ENCODE measurements around the gene DDR2.
"Not testable (repeated sequence)": the region's sequence is repeated elsewhere in the genome, so short reads cannot be mapped to it uniquely, and the experiment has no call there.

DDR2 gene

DNA sequence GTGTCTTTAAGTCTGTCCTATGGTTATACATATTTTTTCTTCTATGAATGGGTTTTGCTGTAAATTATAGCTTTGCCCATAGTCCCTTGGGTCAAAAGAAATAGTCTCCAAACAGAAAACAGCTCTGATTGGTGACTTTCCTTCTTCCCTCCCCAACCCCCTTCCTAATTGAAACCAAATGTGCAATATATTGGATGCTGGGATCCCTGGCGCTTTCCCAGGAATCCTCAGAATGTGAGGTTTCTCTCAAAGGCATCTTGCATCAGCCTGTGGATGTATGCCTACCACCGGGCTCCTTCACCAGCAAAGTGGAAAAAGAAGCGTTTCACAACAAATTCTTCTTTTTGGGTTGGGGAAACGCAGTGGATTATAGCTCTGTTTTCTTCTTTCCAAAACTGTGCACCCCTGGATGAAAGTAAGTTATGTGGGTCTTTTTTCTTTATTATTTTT is at the start of gene DDR2:
Gene DDR2 (plus strand): TSS at position 248 of the 450 bp plus-strand sequence. CDS start 86,600 bp downstream, outside the sequence.
- DNase-seq (ENCODE audit: low spot score) = no peak

DNA sequence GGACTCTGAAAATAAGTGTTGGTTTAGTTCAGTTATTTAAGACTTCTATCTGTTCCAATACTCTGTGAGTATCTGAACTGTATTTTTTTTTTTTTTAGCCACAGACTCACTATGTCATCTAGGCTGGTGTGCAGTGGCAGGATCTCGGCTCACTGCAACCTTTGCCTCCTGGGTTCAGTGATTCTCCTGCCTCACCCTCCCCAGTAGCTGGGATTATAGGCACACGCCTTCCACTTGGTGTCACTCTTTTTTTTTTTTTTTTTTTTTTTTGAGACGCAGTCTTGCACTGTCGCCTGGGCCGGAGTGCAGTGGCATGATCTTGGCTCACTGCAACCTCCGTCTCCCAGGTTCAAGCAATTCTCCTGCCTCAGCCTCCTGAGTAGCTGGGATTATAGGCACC is 49.4 kb upstream of the DDR2 start:
- DNase-seq (ENCODE audit: low spot score) = not testable (repeated sequence)

DNA sequence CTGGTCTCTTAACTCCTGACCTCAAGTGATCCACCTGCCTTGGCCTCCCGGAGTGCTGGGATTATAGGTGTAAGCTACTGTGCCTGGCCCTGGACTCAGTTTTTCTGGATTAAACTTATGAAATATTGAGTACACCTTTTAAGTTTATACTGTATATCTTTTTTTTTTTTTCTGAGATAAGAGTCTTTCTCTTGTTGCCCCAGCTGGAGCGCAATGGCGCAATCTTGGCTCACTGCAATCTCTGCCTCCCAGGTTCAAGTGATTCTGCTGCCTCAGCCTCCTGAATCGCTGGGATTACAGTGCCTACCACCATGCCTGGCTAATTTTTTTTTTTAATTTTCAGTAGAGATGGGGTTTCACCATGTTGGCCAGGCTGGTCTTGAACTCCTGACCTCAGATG is 47.2 kb upstream of the DDR2 start:
- not testable (repeated sequence) for DNase-seq (ENCODE audit: low spot score)

GRCh38 chr1:162587347-162587746 is 44.9 kb upstream of the DDR2 start:
- DNase-seq (ENCODE audit: low spot score) = no peak

- DNase-seq (ENCODE audit: low spot score) = no peak
These were observed 44.5 kb upstream of the DDR2 start for GRCh38 chr1:162587761-162588260.

- DNase-seq (ENCODE audit: low spot score) = no peak
These were observed 42.2 kb upstream of the DDR2 start for GRCh38 chr1:162590101-162590500.

GRCh38 chr1:162590686-162591085 is 41.6 kb upstream of the DDR2 start:
- no peak for DNase-seq (ENCODE audit: low spot score)

DNA sequence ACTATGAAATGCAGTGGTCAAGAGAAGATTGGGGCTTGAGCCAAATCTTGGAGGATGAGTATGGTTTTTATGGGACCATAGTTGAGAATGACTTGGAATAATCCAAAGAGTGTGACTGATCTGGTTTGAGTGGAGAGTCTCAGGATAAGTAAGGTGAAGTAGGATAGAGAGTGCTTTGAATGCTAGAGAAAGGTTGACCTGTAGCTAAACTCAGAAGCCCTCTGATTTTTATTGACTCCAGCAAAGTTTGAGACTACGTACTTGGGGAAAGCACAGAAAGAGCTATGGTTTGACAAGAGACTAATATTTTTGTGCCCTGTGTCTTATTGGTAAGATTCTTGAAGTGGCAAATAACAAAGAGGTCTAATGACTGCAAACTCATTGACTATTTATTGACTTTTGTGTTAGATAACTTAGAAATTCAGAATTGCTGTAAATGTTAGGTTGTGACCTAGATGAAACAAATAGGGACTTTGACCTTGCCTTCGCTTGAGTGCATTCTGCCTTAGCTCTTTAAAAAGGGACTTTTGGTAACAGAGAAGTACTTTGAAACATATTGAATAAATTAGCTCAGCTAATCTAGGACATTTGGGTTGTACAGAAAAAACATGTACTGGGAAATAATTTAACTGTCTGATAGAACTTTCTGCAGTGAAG is 35.6 kb upstream of the DDR2 start:
- DNase-seq (ENCODE audit: low spot score) = no peak

DNA sequence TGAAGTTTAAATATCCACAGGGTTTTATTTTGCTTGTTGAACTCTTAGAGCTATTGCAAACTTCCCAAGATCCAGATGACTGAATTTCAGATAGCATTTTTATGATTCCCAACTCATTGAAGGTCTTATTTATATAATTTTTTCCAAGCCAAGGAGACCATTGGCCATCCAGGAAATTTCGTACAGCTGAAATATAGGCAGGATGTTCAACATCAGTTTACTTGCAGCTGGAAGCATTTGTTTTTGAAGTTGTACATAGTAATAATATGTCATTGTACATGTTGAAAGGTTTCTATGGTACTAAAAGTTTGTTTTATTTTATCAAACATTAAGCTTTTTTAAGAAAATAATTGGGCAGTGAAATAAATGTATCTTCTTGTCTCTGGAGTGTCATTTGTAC is 32.8 kb upstream of the DDR2 start:
- DNase-seq (ENCODE audit: low spot score) = no peak

GRCh38 chr1:162603117-162603516 is 29.1 kb upstream of the DDR2 start:
- DNase-seq (ENCODE audit: low spot score) = not testable (repeated sequence)

- peak; percentile 90 for DNase-seq (ENCODE audit: low spot score)
These were observed 26.9 kb upstream of the DDR2 start for GRCh38 chr1:162605225-162605927.

DNA sequence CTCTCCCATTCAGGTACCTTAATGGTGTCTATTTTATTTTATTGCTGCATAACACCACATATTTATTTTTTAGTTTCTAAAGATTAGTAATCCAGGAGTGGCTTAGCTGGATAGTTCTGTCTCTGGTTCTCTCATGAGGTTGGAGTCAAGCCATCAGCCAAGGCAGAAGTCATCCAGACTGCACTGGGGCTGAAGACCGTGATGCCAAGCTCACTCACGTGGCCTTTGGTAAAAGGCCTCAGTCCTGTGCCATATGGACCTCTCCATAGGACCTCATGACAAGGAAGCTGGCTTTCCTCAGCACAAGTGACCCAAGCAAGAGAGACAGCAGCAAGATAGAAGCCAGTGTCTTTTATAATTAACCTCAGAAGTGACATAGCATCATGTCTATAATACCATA is 23.0 kb upstream of the DDR2 start:
- no peak for DNase-seq (ENCODE audit: low spot score)

- DNase-seq (ENCODE audit: low spot score) = no peak
These were observed 19.5 kb upstream of the DDR2 start for GRCh38 chr1:162612606-162613400.

GRCh38 chr1:162616848-162617247 is 15.4 kb upstream of the DDR2 start:
- no peak for DNase-seq (ENCODE audit: low spot score)

DNA sequence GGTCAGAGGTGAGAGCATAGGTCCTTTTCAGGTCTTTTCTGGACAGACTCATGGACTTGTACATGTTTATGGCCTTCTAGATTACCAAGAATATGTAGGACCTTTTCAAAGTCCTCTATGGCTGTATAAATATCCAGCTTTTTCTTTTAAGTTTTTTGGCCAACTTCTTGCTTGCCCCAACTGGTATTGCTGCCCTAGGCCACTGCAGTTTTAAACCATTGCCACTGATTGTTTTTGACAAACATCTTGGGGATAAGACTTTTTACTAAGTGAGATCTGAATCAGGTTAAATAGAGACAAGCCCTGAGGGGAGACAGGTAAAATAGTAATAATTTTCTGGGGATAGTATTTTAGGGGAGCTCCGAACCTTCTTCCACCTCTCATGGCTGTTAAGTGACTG is 14.8 kb upstream of the DDR2 start:
- no peak for DNase-seq (ENCODE audit: low spot score)

DNA sequence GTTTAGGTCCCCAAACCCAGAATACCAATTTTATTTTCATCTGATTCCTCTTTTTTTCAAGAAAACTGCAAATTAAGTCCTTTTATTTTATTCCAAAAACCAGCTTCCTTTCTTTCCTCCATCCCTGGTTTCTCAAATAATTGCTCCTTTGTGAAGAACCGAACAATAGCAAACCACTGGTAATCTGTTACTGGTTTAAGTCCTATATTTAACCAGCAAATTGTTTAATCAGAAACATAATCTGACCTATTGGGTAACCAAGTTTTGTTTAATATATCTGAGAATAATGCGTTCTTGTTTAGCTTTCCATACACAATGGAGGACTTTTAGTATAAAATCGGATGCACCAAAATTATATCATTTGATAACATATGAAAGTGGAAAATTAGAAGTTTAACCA is 13.2 kb upstream of the DDR2 start:
- no peak for DNase-seq (ENCODE audit: low spot score)

DNA sequence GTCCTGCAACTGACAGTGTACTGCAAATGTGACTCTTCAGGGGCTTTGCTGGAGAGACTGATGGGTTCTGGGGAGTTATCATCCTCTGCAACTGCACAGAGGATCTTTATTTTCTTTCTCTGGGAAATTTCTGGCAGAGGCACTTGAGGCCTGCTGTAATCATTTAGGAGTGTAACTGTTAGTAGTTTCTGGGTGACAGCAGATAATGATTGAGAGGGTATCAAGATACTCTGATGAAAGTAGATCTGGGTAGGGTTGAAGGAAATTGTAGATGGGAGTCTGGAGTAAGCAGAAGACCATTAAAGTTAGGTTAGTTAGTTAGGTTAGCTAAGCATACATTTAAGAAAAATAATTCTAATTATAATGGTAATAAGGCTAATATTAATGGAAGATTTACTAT is 11.0 kb upstream of the DDR2 start:
- DNase-seq (ENCODE audit: low spot score) = no peak

DNA sequence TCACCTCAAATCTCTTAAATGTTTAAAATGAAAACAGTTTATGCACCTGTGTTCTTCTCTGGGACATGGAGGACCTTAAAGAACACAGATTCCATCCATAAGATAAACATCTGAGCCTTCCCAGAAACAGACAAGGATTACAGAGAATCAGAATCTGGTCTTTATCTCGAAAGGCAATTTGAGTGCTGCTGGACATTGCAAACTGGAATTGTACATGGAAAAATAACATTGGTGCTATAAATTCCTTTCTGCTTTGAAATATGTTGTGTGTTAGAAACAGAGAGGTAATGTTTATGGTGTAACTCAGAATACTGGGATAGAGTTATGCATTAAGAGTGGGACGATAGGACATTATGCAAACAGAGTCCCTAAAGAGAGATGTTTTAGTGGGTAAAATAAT is 6.6 kb upstream of the DDR2 start:
- no peak for DNase-seq (ENCODE audit: low spot score)

DNA sequence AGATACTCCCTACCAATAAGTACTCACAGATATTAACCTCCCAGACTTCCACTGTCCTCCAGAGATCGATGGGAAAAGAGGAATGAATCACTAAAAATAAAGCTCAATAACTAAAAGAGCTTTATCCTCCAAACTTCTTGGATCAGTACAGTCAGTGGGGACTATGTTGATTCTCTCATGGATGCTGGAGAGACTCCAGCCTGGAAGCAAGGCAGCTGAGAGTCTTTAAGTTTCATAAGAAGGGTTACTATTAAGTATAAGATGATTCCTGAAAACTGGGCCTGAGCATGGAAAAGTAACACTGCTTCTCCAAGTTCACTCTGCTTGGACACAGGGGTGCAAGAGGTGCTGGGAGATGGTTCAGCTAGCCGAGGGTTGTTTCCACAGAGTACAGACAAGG is 6.2 kb upstream of the DDR2 start:
- no peak for DNase-seq (ENCODE audit: low spot score)

- no peak for DNase-seq (ENCODE audit: low spot score)
These were observed 5.5 kb upstream of the DDR2 start for GRCh38 chr1:162626761-162627160.

GRCh38 chr1:162627662-162628296 is 4.5 kb upstream of the DDR2 start:
- peak; percentile 62 for DNase-seq (ENCODE audit: low spot score)

- no peak for DNase-seq (ENCODE audit: low spot score)
These were observed 3.1 kb upstream of the DDR2 start for GRCh38 chr1:162629077-162629627.
